GM23338 (cell line): ENCODE results near the gene WDR38.
A peak's percentile ranks its signal among the peaks of the same experiment; 100 is the strongest.

ENCODE experiments used
- CREB1 ChIP-seq: fragments of 250-450 bp; sonication (Bioruptor Pico); IDR thresholded peaks from 2 replicates; pipeline ENCODE4 v1.5.0; 2020; ENCODE audit warnings: low read depth, mild to moderate bottlenecking, moderate library complexity
- CTCF ChIP-seq, 2 experiments: fragments of 200-600 bp in 1 of 2; sonication (generic) in 1 of 2; conservative IDR thresholded peaks; 2 replicates each; pipeline versions ENCODE4 v1.5.1 to v1.6.1; 2016 to 2017; ENCODE audit warnings: antibody characterized with exemption in 2 of 2, low read depth in 2 of 2, mild to moderate bottlenecking in 2 of 2, moderate library complexity in 1 of 2
- ETS1 ChIP-seq: IDR thresholded peaks from 2 replicates; pipeline ENCODE4 v1.6.1; 2016; ENCODE audit warnings: antibody characterized with exemption
- EZH2 ChIP-seq: fragments of 200-600 bp; sonication (generic); IDR thresholded peaks from one replicate; pipeline ENCODE4 v1.8.0; 2017; ENCODE audit warnings: antibody characterized with exemption, mild to moderate bottlenecking, low read depth; ENCODE audit not compliant: unreplicated experiment
- EZH2phosphoT487 ChIP-seq: fragments of 200-600 bp; sonication (generic); IDR thresholded peaks from one replicate; pipeline ENCODE4 v1.8.1; 2018; ENCODE audit warnings: antibody characterized with exemption; ENCODE audit not compliant: unreplicated experiment
- POLR2AphosphoS5 ChIP-seq: IDR thresholded peaks from 2 replicates; pipeline ENCODE4 v1.6.1; 2016; ENCODE audit warnings: antibody characterized with exemption, low read depth
- REST ChIP-seq: IDR thresholded peaks from one replicate; pipeline ENCODE4 v1.6.1; 2018; ENCODE audit warnings: antibody characterized with exemption; ENCODE audit not compliant: unreplicated experiment
- STAT1 ChIP-seq: IDR thresholded peaks from one replicate; pipeline ENCODE4 v1.6.1; 2016; ENCODE audit warnings: antibody characterized with exemption; ENCODE audit not compliant: unreplicated experiment
- ZNF331 ChIP-seq: fragments of 250-450 bp; sonication (Bioruptor Pico); IDR thresholded peaks from 2 replicates; pipeline ENCODE4 v1.5.0; 2020; ENCODE audit warnings: low read depth, mild to moderate bottlenecking, moderate library complexity

GRCh38 chr9:124880501-124880900 lies 27.2 kb downstream of the WDR38 start:
- TF ChIP-seq CTCF (conservative IDR thresholded peaks at IDR 0.05; ENCODE audit: low read depth in 2 of 2) (no peak), EZH2phosphoT487 (no peak), EZH2 (no peak), POLR2AphosphoS5 (no peak), REST (no peak), STAT1 (no peak), CREB1 (CRISPR knock-in tag) (0 out of 2 replicates have a peak, but pooled peaks have one; percentile 9), ETS1 (no peak), ZNF331 (no peak)
